ENCODE data around the gene PRAMEF12.
"Not testable (repeated sequence)": the region's sequence is repeated elsewhere in the genome, so short reads cannot be mapped to it uniquely, and the experiment has no call there.

Gene PRAMEF12

GRCh38 chr1:12773438-12773837 is at the start of gene PRAMEF12:
Gene PRAMEF12, plus strand, starts transcription at chr1:12773738. Its CDS starts 1,130 bp downstream, at chr1:12774868.
- DNase-seq (ENCODE audit: low read depth) = no peak

GRCh38 chr1:12728391-12728790 is 45.1 kb upstream of the PRAMEF12 start:
- no peak for DNase-seq (ENCODE audit: low read depth)

- no peak for DNase-seq (ENCODE audit: low read depth)
Measured at GRCh38 chr1:12730156-12730555, 43.4 kb upstream of the PRAMEF12 start.

- not testable (repeated sequence) for DNase-seq (ENCODE audit: low read depth)
Measured at GRCh38 chr1:12731084-12731483, 42.5 kb upstream of the PRAMEF12 start.

GRCh38 chr1:12734651-12735050 is 38.9 kb upstream of the PRAMEF12 start:
- no peak for DNase-seq (ENCODE audit: low read depth)

GRCh38 chr1:12738934-12739333 is 34.6 kb upstream of the PRAMEF12 start:
- DNase-seq (ENCODE audit: low read depth) = no peak

- no peak for DNase-seq (ENCODE audit: low read depth)
Measured at GRCh38 chr1:12739613-12740012, 33.9 kb upstream of the PRAMEF12 start.

GRCh38 chr1:12741946-12742345 is 31.6 kb upstream of the PRAMEF12 start:
- no peak for DNase-seq (ENCODE audit: low read depth)

GRCh38 chr1:12745126-12745991 is 28.2 kb upstream of the PRAMEF12 start:
- no peak for DNase-seq (ENCODE audit: low read depth)

- DNase-seq (ENCODE audit: low read depth) = no peak
Measured at GRCh38 chr1:12745992-12746323, 27.6 kb upstream of the PRAMEF12 start, which contains the start of gene CFAP107. Gene CFAP107, plus strand, starts transcription at chr1:12746200. Its CDS starts 231 bp downstream, at chr1:12746431.

GRCh38 chr1:12748778-12749355 is 24.7 kb upstream of the PRAMEF12 start:
- no peak for DNase-seq (ENCODE audit: low read depth)

GRCh38 chr1:12754738-12755137 is 18.8 kb upstream of the PRAMEF12 start:
- DNase-seq (ENCODE audit: low read depth) = no peak

GRCh38 chr1:12756273-12756672 is 17.3 kb upstream of the PRAMEF12 start:
- no peak for DNase-seq (ENCODE audit: low read depth)

- no peak for DNase-seq (ENCODE audit: low read depth)
Measured at GRCh38 chr1:12756768-12757413, 16.6 kb upstream of the PRAMEF12 start.

- DNase-seq (ENCODE audit: low read depth) = no peak
Measured at GRCh38 chr1:12757836-12758235, 15.7 kb upstream of the PRAMEF12 start.

GRCh38 chr1:12760256-12760795 is 13.2 kb upstream of the PRAMEF12 start:
- no peak for DNase-seq (ENCODE audit: low read depth)

GRCh38 chr1:12761781-12762180 is 11.8 kb upstream of the PRAMEF12 start:
- DNase-seq (ENCODE audit: low read depth) = no peak

GRCh38 chr1:12762766-12763165 is 10.8 kb upstream of the PRAMEF12 start:
- no peak for DNase-seq (ENCODE audit: low read depth)

GRCh38 chr1:12763479-12763878 is 10.1 kb upstream of the PRAMEF12 start:
- no peak for DNase-seq (ENCODE audit: low read depth)

- DNase-seq (ENCODE audit: low read depth) = no peak
Measured at GRCh38 chr1:12764016-12764415, 9.5 kb upstream of the PRAMEF12 start.

- DNase-seq (ENCODE audit: low read depth) = no peak
Measured at GRCh38 chr1:12769031-12769430, 4.5 kb upstream of the PRAMEF12 start.

- no peak for DNase-seq (ENCODE audit: low read depth)
Measured at GRCh38 chr1:12769976-12770505, 3.5 kb upstream of the PRAMEF12 start.

Measured in HS-27A (cell line).